HepG2 (cell line): ENCODE measurements around the gene CD300LF. TPM values are rescaled to one million over a fixed set of nuclear protein-coding genes. Genes with fewer than 3 reads are reported as not detected.

Source experiments
- CENPT ChIP-seq: sonication (generic); formaldehyde crosslinking; IDR thresholded peaks from 2 replicates; pipeline ENCODE4 v1.8.0; 2022; ENCODE audit warnings: low read depth, mild to moderate bottlenecking, moderate library complexity, missing genetic modification reagents
- ESRRA ChIP-seq: sonication (generic); formaldehyde crosslinking; IDR thresholded peaks from 2 replicates; pipeline ENCODE4 v1.5.1; 2020; ENCODE audit warnings: mild to moderate bottlenecking, low read depth, missing genetic modification reagents
- GPBP1L1 ChIP-seq: sonication (generic); formaldehyde crosslinking; IDR thresholded peaks from 2 replicates; pipeline ENCODE4 v1.5.0; 2020; ENCODE audit warnings: mild to moderate bottlenecking, missing genetic modification reagents
- HNRNPH1 ChIP-seq: fragments of 200-400 bp; formaldehyde crosslinking; optimal IDR thresholded peaks from 2 replicates; pipeline ENCODE3; 2017; ENCODE audit warnings: mild to moderate bottlenecking, low read depth, low read length
- ONECUT2 ChIP-seq: sonication (generic); formaldehyde crosslinking; IDR thresholded peaks from 2 replicates; pipeline ENCODE4 v1.4.0; 2020; ENCODE audit warnings: missing genetic modification reagents
- REL ChIP-seq: sonication (generic); formaldehyde crosslinking; conservative IDR thresholded peaks from 2 replicates; pipeline ENCODE4 v1.8.0; 2022; ENCODE audit warnings: mild to moderate bottlenecking, missing genetic modification reagents, moderate library complexity
- RFXANK ChIP-seq: IDR thresholded peaks from 2 replicates; pipeline ENCODE4 v1.6.1; 2016
- RNF219 ChIP-seq: sonication (generic); formaldehyde crosslinking; IDR thresholded peaks from 2 replicates; pipeline ENCODE4 v1.5.0; 2020; ENCODE audit warnings: mild to moderate bottlenecking, missing genetic modification reagents
- TGIF2 ChIP-seq: IDR thresholded peaks from 2 replicates; pipeline ENCODE4 v1.6.1; 2016; ENCODE audit warnings: control low read depth, missing compliant biosample characterization
- TIGD3 ChIP-seq: sonication (generic); formaldehyde crosslinking; IDR thresholded peaks from 2 replicates; pipeline ENCODE4 v1.5.1; 2020; ENCODE audit warnings: mild to moderate bottlenecking, missing genetic modification reagents, borderline replicate concordance
- U2AF1 ChIP-seq: fragments of 200-400 bp; formaldehyde crosslinking; optimal IDR thresholded peaks from 2 replicates; pipeline ENCODE3; 2017; ENCODE audit warnings: mild to moderate bottlenecking, low read depth, low read length
- XBP1 ChIP-seq: sonication (generic); formaldehyde crosslinking; IDR thresholded peaks from 2 replicates; pipeline ENCODE4 v1.5.0; 2020; ENCODE audit warnings: missing genetic modification reagents
- ZBTB43 ChIP-seq: sonication (generic); formaldehyde crosslinking; conservative IDR thresholded peaks from 2 replicates; pipeline ENCODE4 v1.4.0; 2020; ENCODE audit warnings: missing genetic modification reagents
- ZNF3 ChIP-seq: IDR thresholded peaks from 2 replicates; pipeline ENCODE4 v1.7.0; 2017; ENCODE audit warnings: inconsistent platforms
- ZNF550 ChIP-seq: sonication (generic); formaldehyde crosslinking; IDR thresholded peaks from 2 replicates; pipeline ENCODE4 v1.4.0; 2020; ENCODE audit warnings: mild to moderate bottlenecking, missing genetic modification reagents, borderline replicate concordance
- ZNF572 ChIP-seq: sonication (generic); formaldehyde crosslinking; IDR thresholded peaks from 2 replicates; pipeline ENCODE4 v1.5.1; 2020; ENCODE audit warnings: mild to moderate bottlenecking, missing genetic modification reagents
- ZNF619 ChIP-seq: sonication (generic); formaldehyde crosslinking; IDR thresholded peaks from 2 replicates; pipeline ENCODE4 v1.4.0; 2020; ENCODE audit warnings: mild to moderate bottlenecking, missing genetic modification reagents
- ZNF678 ChIP-seq: sonication (generic); formaldehyde crosslinking; IDR thresholded peaks from 2 replicates; pipeline ENCODE4 v1.4.0; 2020; ENCODE audit warnings: mild to moderate bottlenecking, missing genetic modification reagents
- ZNF784 ChIP-seq: sonication (generic); formaldehyde crosslinking; IDR thresholded peaks from 2 replicates; pipeline ENCODE4 v1.5.1; 2020; ENCODE audit warnings: missing genetic modification reagents, mild to moderate bottlenecking, borderline replicate concordance
- ZNF788 ChIP-seq: sonication (generic); formaldehyde crosslinking; IDR thresholded peaks from 2 replicates; pipeline ENCODE4 v1.5.0; 2020; ENCODE audit warnings: mild to moderate bottlenecking, missing genetic modification reagents, borderline replicate concordance
- ZUFSP ChIP-seq: sonication (generic); formaldehyde crosslinking; IDR thresholded peaks from 2 replicates; pipeline ENCODE4 v1.9.0; 2021; ENCODE audit warnings: missing genetic modification reagents, mild to moderate bottlenecking, borderline replicate concordance
- polyA plus RNA-seq, 8 experiments: library from polyadenylated mRNA; depleted of rRNA in 3 of 8; stranded (reverse) in 7 of 8; unstranded in 1 of 8; fragments of >200 nt; fragmentation: Illumina TruSeq in 4 of 8; extraction: Trizol in 4 of 8; gene quantifications; 2 replicates each; pipeline versions ENCODE4 v1.2.1 to v1.2.3, GENCODE V29; 2011 to 2016; ENCODE audit warnings: low read depth in 4 of 8, missing spikeins in 1 of 8, mixed read lengths in 1 of 8; ENCODE audit not compliant: insufficient read depth in 1 of 8
- total RNA-seq, 5 experiments: library from RNA; depleted of rRNA; stranded (reverse); fragments of >200 nt; fragmentation: Illumina TruSeq; extraction: Trizol; gene quantifications; 2 replicates each; pipeline ENCODE4 v1.2.3, GENCODE V29; 2016; ENCODE audit warnings: low read depth in 1 of 5

CD300LF gene
- total and polyA plus RNA-seq, 2 of the 13 experiments (the other 11 are each of a cell fraction or from before 2014, with no cell fraction given): not detected

- TF ChIP-seq ESRRA (CRISPR knock-in tag) (peak; percentile 93), ZBTB43 (CRISPR knock-in tag) (peak; percentile 80), ZUFSP (no peak), U2AF1 (no peak), RNF219 (CRISPR knock-in tag) (no peak), REL (CRISPR knock-in tag) (no peak), XBP1 (CRISPR knock-in tag) (no peak; the same call in 1 of the 2 replicates), CENPT (no peak), TGIF2 (CRISPR knock-in tag) (peak; percentile 88), ZNF678 (CRISPR knock-in tag) (no peak), ZNF550 (no peak), RFXANK (no peak; the same call in 1 of the 2 replicates), ZNF572 (CRISPR knock-in tag) (no peak), ZNF619 (CRISPR knock-in tag) (peak; percentile 84), ONECUT2 (CRISPR knock-in tag) (peak; percentile 100), ZNF3 (CRISPR knock-in tag) (peak; percentile 20; the same call in 1 of the 2 replicates), HNRNPH1 (no peak), ZNF788 (CRISPR knock-in tag) (peak; percentile 95), TIGD3 (CRISPR knock-in tag) (peak; percentile 66; the same call in 1 of the 2 replicates), GPBP1L1 (no peak), ZNF784 (CRISPR knock-in tag) (no peak; the same call in 1 of the 2 replicates)
These were observed 37.8 kb upstream of the CD300LF start (continued) for GRCh38 chr17:74750327-74751069.
